ENCODE data around the gene PPIP5K2. TPM values are rescaled to one million over a fixed set of nuclear protein-coding genes. Genes with fewer than 3 reads are reported as not detected.
"Not testable (repeated sequence)": the region's sequence is repeated elsewhere in the genome, so short reads cannot be mapped to it uniquely, and the experiment has no call there.

PPIP5K2 gene
- total RNA-seq, 6 experiments from 2014 or later = 19.4 to 30.6 (median 26.3) TPM

DNA sequence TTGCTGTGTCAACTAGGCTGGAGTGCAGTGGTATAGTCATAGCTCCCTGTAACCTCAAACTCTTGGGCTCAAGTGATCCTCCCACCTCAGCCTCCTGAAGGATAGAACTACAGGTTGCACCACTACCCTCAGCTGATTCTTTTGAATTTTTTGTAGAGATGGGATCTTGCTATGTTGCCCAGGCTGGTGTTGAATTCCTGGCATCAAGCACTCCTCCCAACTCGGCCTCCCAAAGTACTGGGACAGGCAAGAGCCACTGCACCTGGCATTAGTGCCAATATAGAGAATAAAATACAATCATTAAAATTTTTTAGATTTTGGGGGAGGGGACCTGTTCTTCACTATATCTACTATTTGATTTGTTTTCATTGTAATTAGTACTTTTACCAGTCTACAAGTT lies 15.4 kb downstream of the PPIP5K2 start:
- Histone ChIP-seq H3K27ac (no peak overlapping the region), H3K9me3 (no peaks in the 10 kb centered on the region), H3K27me3 (no peaks in the 10 kb centered on the region), H3K4me3 (no peak overlapping the region), H3K4me1 (peaks cover 0 to 12% (median 0%) of the 10 kb centered on the region in 4 donors), H3K36me3 (peaks cover 0 to 9% (median 0%) of the 10 kb centered on the region in 4 donors)
- ATAC-seq (no peak), DNase-seq (no peak)
- intact Hi-C loops (cut with DNase I) = no loop called here
- 100% methylated on average over 1 of the region's 1 CpG for WGBS (ENCODE audit: insufficient coverage, low coverage, low lambda C conversion rate, missing lambda C conversion rate)
- TF ChIP-seq, protein P1, sequence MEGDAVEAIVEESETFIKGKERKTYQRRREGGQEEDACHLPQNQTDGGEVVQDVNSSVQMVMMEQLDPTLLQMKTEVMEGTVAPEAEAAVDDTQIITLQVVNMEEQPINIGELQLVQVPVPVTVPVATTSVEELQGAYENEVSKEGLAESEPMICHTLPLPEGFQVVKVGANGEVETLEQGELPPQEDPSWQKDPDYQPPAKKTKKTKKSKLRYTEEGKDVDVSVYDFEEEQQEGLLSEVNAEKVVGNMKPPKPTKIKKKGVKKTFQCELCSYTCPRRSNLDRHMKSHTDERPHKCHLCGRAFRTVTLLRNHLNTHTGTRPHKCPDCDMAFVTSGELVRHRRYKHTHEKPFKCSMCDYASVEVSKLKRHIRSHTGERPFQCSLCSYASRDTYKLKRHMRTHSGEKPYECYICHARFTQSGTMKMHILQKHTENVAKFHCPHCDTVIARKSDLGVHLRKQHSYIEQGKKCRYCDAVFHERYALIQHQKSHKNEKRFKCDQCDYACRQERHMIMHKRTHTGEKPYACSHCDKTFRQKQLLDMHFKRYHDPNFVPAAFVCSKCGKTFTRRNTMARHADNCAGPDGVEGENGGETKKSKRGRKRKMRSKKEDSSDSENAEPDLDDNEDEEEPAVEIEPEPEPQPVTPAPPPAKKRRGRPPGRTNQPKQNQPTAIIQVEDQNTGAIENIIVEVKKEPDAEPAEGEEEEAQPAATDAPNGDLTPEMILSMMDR (IDR thresholded peaks at IDR 0.05) = no peak
- TF ChIP-seq POLR2A (IDR thresholded peaks at IDR 0.05) = no peak

DNA sequence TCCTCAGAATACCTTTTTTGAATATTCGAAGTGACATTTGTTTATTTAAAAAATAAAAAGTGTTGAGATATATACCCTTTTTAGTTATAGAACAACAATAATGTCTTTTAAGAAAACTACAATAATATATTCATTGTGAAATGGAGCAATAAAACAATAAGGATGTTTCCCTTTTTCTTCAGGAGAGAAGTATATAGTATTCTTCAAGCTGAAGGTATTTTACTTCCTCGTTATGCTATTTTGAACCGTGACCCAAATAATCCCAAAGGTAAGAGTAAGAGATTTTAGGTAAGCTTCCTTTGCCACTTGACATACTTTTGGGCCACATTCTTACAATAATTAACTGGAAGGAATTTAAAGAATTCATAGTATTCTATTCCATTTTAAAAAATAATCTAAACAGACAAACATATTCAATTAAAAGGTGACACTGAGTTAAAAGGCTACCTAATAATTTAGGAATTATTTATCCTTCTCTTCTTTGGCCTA lies 18.1 kb downstream of the PPIP5K2 start:
- Histone ChIP-seq H3K4me3 (no peak overlapping the region), H3K27me3 (no peaks in the 10 kb centered on the region), H3K9me3 (no peaks in the 10 kb centered on the region), H3K36me3 (peaks cover 0 to 9% (median 0%) of the 10 kb centered on the region in 4 donors), H3K27ac (no peak overlapping the region), H3K4me1 (peaks cover 0 to 5% (median 0%) of the 10 kb centered on the region in 4 donors)
- no peak for ATAC-seq
- DNase-seq = no peak
- 69% methylated on average over 3 of the region's 3 CpGs for WGBS (ENCODE audit: insufficient coverage, low coverage, low lambda C conversion rate, missing lambda C conversion rate)
- intact Hi-C loops (cut with DNase I) = no loop called here
- TF ChIP-seq, protein P1 (IDR thresholded peaks at IDR 0.05) = no peak
- no peak for TF ChIP-seq POLR2A (IDR thresholded peaks at IDR 0.05)

DNA sequence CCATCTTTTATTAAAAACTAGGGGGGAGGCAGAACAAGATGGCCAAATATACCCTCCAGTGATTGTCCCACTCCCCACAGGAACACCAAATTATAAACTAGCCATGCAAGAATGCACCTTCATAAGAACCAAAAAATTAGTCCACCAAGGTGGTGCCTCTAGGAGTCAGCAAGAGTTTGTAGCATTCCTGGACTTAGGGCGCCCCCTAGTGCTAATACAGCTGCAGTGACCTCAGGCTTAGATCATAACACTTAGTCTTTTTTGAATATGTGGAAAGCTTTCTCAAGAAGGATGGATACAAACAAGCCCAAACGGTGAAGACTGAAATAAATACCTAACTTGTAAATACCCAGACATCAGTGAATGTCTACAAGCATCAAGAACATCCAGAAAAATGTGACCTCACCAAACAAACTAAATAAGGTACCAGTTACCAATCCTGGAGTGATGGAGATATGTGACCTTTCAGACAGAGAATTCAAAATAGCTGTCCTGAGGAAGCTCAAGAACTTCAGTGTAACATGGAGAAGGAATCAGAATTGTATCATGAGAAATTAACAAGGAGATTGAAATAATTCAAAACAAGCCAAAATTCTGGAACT lies 19.3 kb downstream of the PPIP5K2 start:
- Histone ChIP-seq H3K27me3 (no peaks in the 10 kb centered on the region), H3K9me3 (no peaks in the 10 kb centered on the region), H3K27ac (no peak overlapping the region), H3K36me3 (peaks cover 0 to 9% (median 0%) of the 10 kb centered on the region in 4 donors), H3K4me3 (no peak overlapping the region), H3K4me1 (no peaks in the 10 kb centered on the region)
- intact Hi-C loops (cut with DNase I) = no loop called here
- no peak for TF ChIP-seq POLR2A (IDR thresholded peaks at IDR 0.05)
- TF ChIP-seq, protein P1 (IDR thresholded peaks at IDR 0.05) = peak; percentile 90 to 97 (median 93)
- peak; percentile 61 to 82 (median 63) for DNase-seq
- 0% methylated on average over 2 of the region's 2 CpGs for WGBS (ENCODE audit: insufficient coverage, low coverage, low lambda C conversion rate, missing lambda C conversion rate)
- ATAC-seq = peak; percentile 96 to 99 (median 98)

DNA sequence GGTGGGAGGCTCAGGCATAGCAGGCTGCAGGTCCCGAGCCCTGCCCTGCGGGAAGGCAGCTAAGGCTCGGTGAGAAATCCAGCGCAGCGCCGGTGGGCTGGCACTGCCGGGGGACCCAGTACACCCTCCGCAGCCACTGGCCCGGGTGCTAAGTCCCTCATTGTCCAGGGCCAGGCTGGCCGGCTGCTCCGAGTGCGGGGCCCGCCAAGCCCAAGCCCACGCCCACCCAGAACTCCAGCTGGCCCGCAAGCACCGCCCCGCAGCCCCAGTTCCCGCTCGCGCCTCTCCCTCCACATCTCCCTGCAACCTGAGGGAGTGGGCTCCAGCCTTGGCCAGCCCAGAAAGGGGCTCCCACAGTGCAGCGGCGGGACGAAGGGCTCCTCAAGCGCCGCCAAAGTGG lies 22.0 kb downstream of the PPIP5K2 start:
- intact Hi-C loops (cut with DNase I); ATAC-seq; H3K36me3 ChIP-seq; H3K27me3 ChIP-seq; H3K4me3 ChIP-seq; H3K27ac ChIP-seq; H3K9me3 ChIP-seq; H3K4me1 ChIP-seq: not testable (repeated sequence)
- WGBS (ENCODE audit: insufficient coverage, low coverage, low lambda C conversion rate, missing lambda C conversion rate) = 97% methylated on average over 5 of the region's 25 CpGs
- DNase-seq = peak in 1 of 3 donors; percentile 14

DNA sequence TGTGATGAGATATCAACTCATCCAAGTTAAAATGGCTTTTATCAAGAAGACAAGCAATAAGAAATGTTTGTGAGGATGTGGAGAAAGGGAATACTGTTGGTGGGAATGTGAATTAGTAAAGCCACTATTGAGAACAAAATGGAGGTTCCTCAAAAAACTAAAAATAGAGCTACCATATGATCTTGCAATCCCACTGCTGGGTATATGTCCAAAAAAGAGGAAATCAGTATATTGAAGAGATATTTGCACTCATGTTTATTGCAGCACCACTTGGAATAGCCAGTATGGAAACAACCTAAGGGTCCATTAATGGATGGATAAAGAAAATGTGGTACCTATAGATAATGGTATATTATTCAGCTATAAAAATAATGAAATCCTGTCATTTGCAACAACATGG lies 25.1 kb downstream of the PPIP5K2 start:
- H3K36me3 ChIP-seq = no peaks in the 10 kb centered on the region
- DNase-seq (no peak), ATAC-seq (no peak)
- no peaks in the 10 kb centered on the region for H3K27me3 ChIP-seq
- TF ChIP-seq, protein P1 (IDR thresholded peaks at IDR 0.05) = no peak
- no peak for TF ChIP-seq POLR2A (IDR thresholded peaks at IDR 0.05)
- H3K4me3 ChIP-seq = no peak overlapping the region
- H3K9me3 ChIP-seq = no peaks in the 10 kb centered on the region
- intact Hi-C loops (cut with DNase I) = no loop called here
- H3K27ac ChIP-seq = no peak overlapping the region
- no peaks in the 10 kb centered on the region for H3K4me1 ChIP-seq

All from right lobe of liver (tissue), 6 donors.